PFSK-1 (cell line): ENCODE measurements around the gene CABLES1.

ENCODE experiments used
- POLR2AphosphoS5 ChIP-seq: IDR thresholded peaks from 2 replicates; pipeline ENCODE4 v1.6.1; 2012; ENCODE audit warnings: low read depth, mild to moderate bottlenecking, control low read depth, low read length, moderate library complexity
- SIN3A ChIP-seq: IDR thresholded peaks from 2 replicates; pipeline ENCODE4 v1.6.1; 2012; ENCODE audit warnings: mild to moderate bottlenecking, low read length, moderate library complexity, borderline replicate concordance; ENCODE audit not compliant: insufficient read depth
- TF ChIP-seq, protein P1 (sequence below), 2 experiments: IDR thresholded peaks; 2 replicates each; pipeline versions ENCODE4 v1.6.1 to v1.8.0; 2011 to 2012; ENCODE audit warnings: low read depth in 2 of 2, low read length in 2 of 2, control low read depth in 1 of 2, inconsistent platforms in 1 of 2, mild to moderate bottlenecking in 1 of 2, moderate library complexity in 1 of 2; ENCODE audit not compliant: insufficient read depth in 1 of 2

DNA sequence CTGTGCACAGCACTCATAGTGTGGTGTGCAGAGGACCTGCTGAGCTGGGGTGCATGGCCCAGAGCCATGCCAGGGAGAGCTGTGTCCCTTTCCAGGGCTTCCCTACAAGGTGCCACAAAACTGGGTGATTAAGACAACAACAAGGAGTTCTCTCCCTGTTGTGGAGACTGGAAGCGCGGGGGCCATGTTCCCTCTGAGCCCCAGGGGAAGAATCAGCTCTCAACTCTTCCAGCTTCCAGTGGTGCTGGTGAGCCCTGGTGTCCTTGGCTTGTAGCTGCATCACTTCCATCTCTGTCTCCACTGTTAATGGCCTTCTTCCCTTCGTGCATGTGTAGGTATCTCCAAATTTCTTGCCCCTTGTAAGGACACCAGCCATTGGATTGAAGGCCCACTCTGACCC lies 73.3 kb downstream of the CABLES1 start:
- TF ChIP-seq, protein P1, sequence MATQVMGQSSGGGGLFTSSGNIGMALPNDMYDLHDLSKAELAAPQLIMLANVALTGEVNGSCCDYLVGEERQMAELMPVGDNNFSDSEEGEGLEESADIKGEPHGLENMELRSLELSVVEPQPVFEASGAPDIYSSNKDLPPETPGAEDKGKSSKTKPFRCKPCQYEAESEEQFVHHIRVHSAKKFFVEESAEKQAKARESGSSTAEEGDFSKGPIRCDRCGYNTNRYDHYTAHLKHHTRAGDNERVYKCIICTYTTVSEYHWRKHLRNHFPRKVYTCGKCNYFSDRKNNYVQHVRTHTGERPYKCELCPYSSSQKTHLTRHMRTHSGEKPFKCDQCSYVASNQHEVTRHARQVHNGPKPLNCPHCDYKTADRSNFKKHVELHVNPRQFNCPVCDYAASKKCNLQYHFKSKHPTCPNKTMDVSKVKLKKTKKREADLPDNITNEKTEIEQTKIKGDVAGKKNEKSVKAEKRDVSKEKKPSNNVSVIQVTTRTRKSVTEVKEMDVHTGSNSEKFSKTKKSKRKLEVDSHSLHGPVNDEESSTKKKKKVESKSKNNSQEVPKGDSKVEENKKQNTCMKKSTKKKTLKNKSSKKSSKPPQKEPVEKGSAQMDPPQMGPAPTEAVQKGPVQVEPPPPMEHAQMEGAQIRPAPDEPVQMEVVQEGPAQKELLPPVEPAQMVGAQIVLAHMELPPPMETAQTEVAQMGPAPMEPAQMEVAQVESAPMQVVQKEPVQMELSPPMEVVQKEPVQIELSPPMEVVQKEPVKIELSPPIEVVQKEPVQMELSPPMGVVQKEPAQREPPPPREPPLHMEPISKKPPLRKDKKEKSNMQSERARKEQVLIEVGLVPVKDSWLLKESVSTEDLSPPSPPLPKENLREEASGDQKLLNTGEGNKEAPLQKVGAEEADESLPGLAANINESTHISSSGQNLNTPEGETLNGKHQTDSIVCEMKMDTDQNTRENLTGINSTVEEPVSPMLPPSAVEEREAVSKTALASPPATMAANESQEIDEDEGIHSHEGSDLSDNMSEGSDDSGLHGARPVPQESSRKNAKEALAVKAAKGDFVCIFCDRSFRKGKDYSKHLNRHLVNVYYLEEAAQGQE (IDR thresholded peaks at IDR 0.05; ENCODE audit: insufficient read depth in 1 of 2, low read depth in 2 of 2, low read length in 2 of 2) = no peak
- TF ChIP-seq POLR2AphosphoS5 (no peak), SIN3A (no peak)
